Ishikawa (cell line): ENCODE measurements around the gene ANTXR1.

Source experiments
- CEBPB ChIP-seq: IDR thresholded peaks from 2 replicates; pipeline ENCODE4 v1.6.1; 2012
- CREB1 ChIP-seq: IDR thresholded peaks from 2 replicates; pipeline ENCODE4 v1.6.1; 2012; ENCODE audit warnings: low read depth
- EGR1 ChIP-seq: IDR thresholded peaks from 2 replicates; pipeline ENCODE4 v1.6.1; 2012
- EP300 ChIP-seq: IDR thresholded peaks from 2 replicates; pipeline ENCODE4 v1.6.1; 2012; ENCODE audit warnings: borderline replicate concordance
- FOXM1 ChIP-seq: IDR thresholded peaks from 2 replicates; pipeline ENCODE4 v1.6.1; 2012; ENCODE audit warnings: low read depth, borderline replicate concordance
- MAX ChIP-seq: IDR thresholded peaks from 2 replicates; pipeline ENCODE4 v1.6.1; 2012
- NFIC ChIP-seq: IDR thresholded peaks from 2 replicates; pipeline ENCODE4 v1.6.1; 2012
- RAD21 ChIP-seq: IDR thresholded peaks from 2 replicates; pipeline ENCODE4 v1.6.1; 2012; ENCODE audit warnings: low read depth
- TAF1 ChIP-seq: IDR thresholded peaks from 2 replicates; pipeline ENCODE4 v1.6.1; 2012; ENCODE audit warnings: low read depth, mild to moderate bottlenecking
- TCF12 ChIP-seq: IDR thresholded peaks from 2 replicates; pipeline ENCODE4 v1.6.1; 2012; ENCODE audit warnings: low read depth
- TEAD4 ChIP-seq: IDR thresholded peaks from 2 replicates; pipeline ENCODE4 v1.6.1; 2012
- USF1 ChIP-seq: IDR thresholded peaks from 2 replicates; pipeline ENCODE4 v1.6.1; 2012
- YY1 ChIP-seq: IDR thresholded peaks from 2 replicates; pipeline ENCODE4 v1.6.1; 2012; ENCODE audit warnings: low read depth
- ZBTB7A ChIP-seq: IDR thresholded peaks from 2 replicates; pipeline ENCODE4 v1.6.1; 2012; ENCODE audit warnings: low read depth
- TF ChIP-seq, protein P1 (sequence below): IDR thresholded peaks from 2 replicates; pipeline ENCODE4 v1.6.1; 2012; ENCODE audit warnings: low read depth, mild to moderate bottlenecking

ANTXR1 gene

DNA sequence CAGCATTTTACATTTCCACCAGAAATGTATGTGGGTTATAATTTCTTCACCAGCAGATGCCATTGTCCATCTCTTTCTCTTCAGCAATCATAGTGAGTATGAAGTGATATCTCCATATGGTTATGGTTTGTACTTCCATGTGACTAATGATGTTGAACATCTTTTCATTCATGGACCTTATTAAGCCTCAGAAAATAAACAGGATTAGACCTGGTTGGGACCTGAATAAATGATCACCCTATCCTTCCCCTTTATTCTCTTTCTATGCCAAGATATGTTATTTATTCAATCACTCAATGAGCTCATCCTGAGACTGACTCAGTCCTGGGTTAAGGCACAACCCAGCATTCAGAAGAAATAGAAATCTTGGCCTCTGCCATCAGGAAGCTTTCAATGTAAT lies 86.6 kb downstream of the ANTXR1 start:
- TF ChIP-seq TEAD4 (no peak), MAX (no peak), NFIC (no peak), CREB1 (no peak)
- TF ChIP-seq, protein P1, sequence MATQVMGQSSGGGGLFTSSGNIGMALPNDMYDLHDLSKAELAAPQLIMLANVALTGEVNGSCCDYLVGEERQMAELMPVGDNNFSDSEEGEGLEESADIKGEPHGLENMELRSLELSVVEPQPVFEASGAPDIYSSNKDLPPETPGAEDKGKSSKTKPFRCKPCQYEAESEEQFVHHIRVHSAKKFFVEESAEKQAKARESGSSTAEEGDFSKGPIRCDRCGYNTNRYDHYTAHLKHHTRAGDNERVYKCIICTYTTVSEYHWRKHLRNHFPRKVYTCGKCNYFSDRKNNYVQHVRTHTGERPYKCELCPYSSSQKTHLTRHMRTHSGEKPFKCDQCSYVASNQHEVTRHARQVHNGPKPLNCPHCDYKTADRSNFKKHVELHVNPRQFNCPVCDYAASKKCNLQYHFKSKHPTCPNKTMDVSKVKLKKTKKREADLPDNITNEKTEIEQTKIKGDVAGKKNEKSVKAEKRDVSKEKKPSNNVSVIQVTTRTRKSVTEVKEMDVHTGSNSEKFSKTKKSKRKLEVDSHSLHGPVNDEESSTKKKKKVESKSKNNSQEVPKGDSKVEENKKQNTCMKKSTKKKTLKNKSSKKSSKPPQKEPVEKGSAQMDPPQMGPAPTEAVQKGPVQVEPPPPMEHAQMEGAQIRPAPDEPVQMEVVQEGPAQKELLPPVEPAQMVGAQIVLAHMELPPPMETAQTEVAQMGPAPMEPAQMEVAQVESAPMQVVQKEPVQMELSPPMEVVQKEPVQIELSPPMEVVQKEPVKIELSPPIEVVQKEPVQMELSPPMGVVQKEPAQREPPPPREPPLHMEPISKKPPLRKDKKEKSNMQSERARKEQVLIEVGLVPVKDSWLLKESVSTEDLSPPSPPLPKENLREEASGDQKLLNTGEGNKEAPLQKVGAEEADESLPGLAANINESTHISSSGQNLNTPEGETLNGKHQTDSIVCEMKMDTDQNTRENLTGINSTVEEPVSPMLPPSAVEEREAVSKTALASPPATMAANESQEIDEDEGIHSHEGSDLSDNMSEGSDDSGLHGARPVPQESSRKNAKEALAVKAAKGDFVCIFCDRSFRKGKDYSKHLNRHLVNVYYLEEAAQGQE = no peak

- TF ChIP-seq CREB1 (no peak), EGR1 (no peak), USF1 (no peak), FOXM1 (no peak), MAX (no peak), TEAD4 (no peak), EP300 (no peak), TCF12 (no peak), ZBTB7A (no peak), YY1 (no peak), NFIC (no peak)
- TF ChIP-seq, protein P1 = no peak
Observed at GRCh38 chr2:69100220-69100723, 87.3 kb downstream of the ANTXR1 start.

GRCh38 chr2:69102041-69102593 lies 89.1 kb downstream of the ANTXR1 start:
- TF ChIP-seq CREB1 (no peak), ZBTB7A (no peak), CEBPB (no peak), RAD21 (no peak), MAX (no peak), NFIC (no peak), EGR1 (no peak), TAF1 (no peak), EP300 (no peak), USF1 (no peak), TCF12 (no peak), FOXM1 (no peak), TEAD4 (no peak)
- TF ChIP-seq, protein P1 = no peak

DNA sequence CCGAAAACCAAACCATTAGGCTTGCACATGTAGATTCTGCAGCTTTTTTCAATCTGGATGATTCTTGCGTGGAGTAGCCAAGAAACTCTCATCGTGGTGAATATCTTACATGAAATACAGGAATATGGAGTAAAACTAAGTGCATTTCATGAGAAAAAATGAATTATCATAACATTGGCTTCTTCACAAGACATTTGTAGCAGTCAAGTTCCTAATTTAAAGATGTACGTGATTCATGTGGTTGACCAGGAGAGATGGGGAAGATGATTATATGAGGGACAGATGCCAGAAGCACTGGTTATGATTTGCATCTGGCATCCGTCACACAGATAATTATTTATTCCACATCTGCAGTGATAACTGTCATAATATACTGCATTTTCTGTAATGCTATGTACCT lies 90.4 kb downstream of the ANTXR1 start:
- TF ChIP-seq TCF12 (no peak), TAF1 (no peak), USF1 (no peak), ZBTB7A (no peak), CREB1 (no peak), FOXM1 (no peak), MAX (no peak), RAD21 (no peak), CEBPB (no peak), EGR1 (no peak), EP300 (no peak), YY1 (no peak)
- TF ChIP-seq, protein P1 = no peak
